Testis (tissue), 3 donors: ENCODE data around the gene THBS4. TPM values are rescaled to one million over a fixed set of nuclear protein-coding genes. Genes with fewer than 3 reads are reported as not detected.

ENCODE experiments used
- DNase-seq: peaks from one replicate; pipeline ENCODE4 v3.0.0-alpha.2; 2019
- H3K27ac ChIP-seq, 2 donors: fragments of 200-600 bp; sonication (generic); one replicate each; pipeline ENCODE4 v1.5.1; 2019
- H3K27me3 ChIP-seq: fragments of 200-600 bp; sonication (generic); one replicate; pipeline ENCODE4 v1.5.1; 2019
- H3K36me3 ChIP-seq: fragments of 200-600 bp; sonication (generic); one replicate; pipeline ENCODE4 v1.5.1; 2017; ENCODE audit warnings: low read depth; ENCODE audit errors: missing control alignments
- H3K4me1 ChIP-seq: fragments of 200-600 bp; sonication (generic); one replicate; pipeline ENCODE4 v1.5.1; 2019
- H3K4me3 ChIP-seq, 2 donors: fragments of 200-600 bp; sonication (generic); one replicate each; pipeline ENCODE4 v1.5.1; 2017 to 2019
- H3K9me3 ChIP-seq: fragments of 200-600 bp; sonication (generic); one replicate; pipeline ENCODE4 v1.5.1; 2017
- CTCF ChIP-seq, 3 experiments: fragments of 450-650 bp in 2 of 3; fragments of 200-600 bp in 1 of 3; sonication (generic) in 1 of 3; IDR thresholded peaks; one replicate each; pipeline ENCODE4 v1.5.1; 2016 to 2019; ENCODE audit warnings: antibody characterized with exemption in 3 of 3, mild to moderate bottlenecking in 2 of 3, moderate library complexity in 1 of 3
- POLR2A ChIP-seq: fragments of 450-650 bp; IDR thresholded peaks from one replicate; pipeline ENCODE4 v1.6.1; 2017; ENCODE audit warnings: antibody characterized with exemption, mild to moderate bottlenecking, moderate library complexity
- WGBS, 2 donors: methylation state at CpG; one replicate each; pipeline ENCODE4 v1.1.5; 2018; 5-methylcytosine and 5-hydroxymethylcytosine counted together
- intact Hi-C: fragments of 100-400 bp; cut with DNase I; formaldehyde crosslinking; loops from one replicate; pipeline ENCODE4 v1.15.1; 2023; ENCODE audit warnings: low total_unique reads
- polyA plus RNA-seq: library from polyadenylated mRNA; stranded (reverse); fragments of 350-450 nt; fragmentation: Illumina TruSeq; extraction: RNeasy Lipid Tissue Mini Kit (QIAGEN cat#74804); gene quantifications from one replicate; pipeline ENCODE4 v1.2.3, GENCODE V29; 2014; ENCODE audit warnings: low read depth, low replicate concordance; ENCODE audit not compliant: insufficient read depth
- total RNA-seq, 2 donors: library from RNA; depleted of rRNA; stranded (reverse); fragments of >200 nt; gene quantifications; one replicate each; pipeline ENCODE4 v1.2.3, GENCODE V29; 2016

THBS4 gene
- total and polyA plus RNA-seq, 3 donors from 2014 or later: 14.1 to 62.5 (median 18.3) TPM

- Histone ChIP-seq H3K9me3 (no peaks in the 10 kb centered on the region), H3K4me3 (no peak overlapping the region), H3K4me1 (peaks cover 4% of the 10 kb centered on the region), H3K36me3 (no peaks in the 10 kb centered on the region), H3K27ac (no peak overlapping the region), H3K27me3 (no peaks in the 10 kb centered on the region)
- DNase-seq: no peak
- intact Hi-C loops: no loop called here
- whole genome bisulfite sequencing, 2 donors: 69 to 81% methylated on average over 2 of the region's 2 CpGs
- no peak for TF ChIP-seq POLR2A
- no peak for TF ChIP-seq CTCF (IDR thresholded peaks at IDR 0.05)
These were observed 42.1 kb upstream of the THBS4 start for GRCh38 chr5:79992891-79993657.

- no peaks in the 10 kb centered on the region for H3K9me3 ChIP-seq
- 91 to 97% methylated on average over 1 of the region's 1 CpG for WGBS, 2 donors
- intact Hi-C loops: no loop called here
- H3K27ac ChIP-seq: no peak overlapping the region
- no peaks in the 10 kb centered on the region for H3K27me3 ChIP-seq
- no peaks in the 10 kb centered on the region for H3K36me3 ChIP-seq
- H3K4me1 ChIP-seq: no peaks in the 10 kb centered on the region
- H3K4me3 ChIP-seq: no peak overlapping the region
- TF ChIP-seq POLR2A: no peak
- TF ChIP-seq CTCF (IDR thresholded peaks at IDR 0.05): no peak
- DNase-seq: no peak
These were observed 35.4 kb upstream of the THBS4 start for GRCh38 chr5:79999722-80000121.

- Histone ChIP-seq H3K36me3 (no peaks in the 10 kb centered on the region), H3K9me3 (no peaks in the 10 kb centered on the region), H3K27ac (no peak overlapping the region), H3K27me3 (no peaks in the 10 kb centered on the region), H3K4me1 (no peaks in the 10 kb centered on the region), H3K4me3 (no peak overlapping the region)
- intact Hi-C loops: no loop called here
- 94 to 95% methylated on average over 1 of the region's 1 CpG for WGBS, 2 donors
- no peak for DNase-seq
- no peak for TF ChIP-seq CTCF (IDR thresholded peaks at IDR 0.05)
- TF ChIP-seq POLR2A: no peak
These were observed 32.5 kb upstream of the THBS4 start for GRCh38 chr5:80002677-80003076.

- DNase-seq: no peak
- no peak overlapping the region for H3K27ac ChIP-seq
- no peak overlapping the region for H3K4me3 ChIP-seq
- no peaks in the 10 kb centered on the region for H3K36me3 ChIP-seq
- H3K9me3 ChIP-seq: no peaks in the 10 kb centered on the region
- WGBS, 2 donors: 45 to 58% methylated on average over 4 of the region's 4 CpGs
- H3K4me1 ChIP-seq: no peaks in the 10 kb centered on the region
- no peaks in the 10 kb centered on the region for H3K27me3 ChIP-seq
- intact Hi-C loops: no loop called here
- TF ChIP-seq POLR2A (no peak), CTCF (IDR thresholded peaks at IDR 0.05) (no peak)
These were observed 26.0 kb upstream of the THBS4 start for GRCh38 chr5:80008995-80009765.
